B cell (primary cell): ENCODE results near the gene POLR1G. TPM values are rescaled to one million over a fixed set of nuclear protein-coding genes. Genes with fewer than 3 reads are reported as not detected.

Experiments
- ATAC-seq: fragments of 200-7000 bp; cut with Tn5 transposase; one replicate; pipeline ENCODE4 v1.10.0; 2021; ENCODE audit warnings: low read depth, mild to moderate bottlenecking, moderate number of reproducible peaks, moderate library complexity
- CTCF ChIA-PET: fragments of 350-600 bp; sonication (Branson Sonifier 250); formaldehyde crosslinking; loops from one replicate; lab custom pipeline; 2021; ENCODE audit warnings: antibody characterized with exemption, inconsistent platforms; lab: Charles Lee
- POLR2A ChIA-PET: fragments of 350-600 bp; sonication (Branson Sonifier 250); formaldehyde crosslinking; loops from one replicate; lab custom pipeline; 2021; ENCODE audit warnings: antibody characterized with exemption; lab: Charles Lee
- DNase-seq: peaks from one replicate; pipeline ENCODE4 v3.0.0; 2013
- H2AFZ ChIP-seq: 2 replicates; pipeline ENCODE4 v1.6.1; 2012; ENCODE audit warnings: mild to moderate bottlenecking, low read depth, low read length; ENCODE audit not compliant: insufficient read depth, poor library complexity, severe bottlenecking
- H3K27ac ChIP-seq, 2 donors: 1 replicate in 1 of 2; 2 replicates in 1 of 2; pipeline ENCODE4 v1.5.1; 2012 to 2013; ENCODE audit warnings: low read length in 2 of 2, mild to moderate bottlenecking in 2 of 2, moderate library complexity in 1 of 2
- H3K27me3 ChIP-seq, 4 experiments: fragments of 200-600 bp in 1 of 4; sonication (generic) in 1 of 4; replicated peaks in 1 of 4; 1 replicate in 2 of 4; 2 replicates in 2 of 4; pipeline versions ENCODE4 v1.6.1 to v1.7.0; 2013 to 2016; ENCODE audit warnings: low read length in 3 of 4, mild to moderate bottlenecking in 2 of 4, mixed read lengths in 1 of 4, moderate library complexity in 1 of 4; ENCODE audit not compliant: insufficient read depth in 4 of 4, control insufficient read depth in 3 of 4; ENCODE audit errors: control extremely low read depth in 1 of 4
- H3K36me3 ChIP-seq, 2 experiments: replicated peaks in 1 of 2; 1 replicate in 1 of 2; 2 replicates in 1 of 2; pipeline versions ENCODE4 v1.6.1 to v1.7.1; 2013; ENCODE audit warnings: low read length in 1 of 2; ENCODE audit not compliant: insufficient read depth in 2 of 2, control insufficient read depth in 1 of 2; ENCODE audit errors: control extremely low read depth in 1 of 2, extremely low read depth in 1 of 2
- H3K4me1 ChIP-seq, 2 donors: fragments of 200-600 bp in 1 of 2; sonication (generic) in 1 of 2; 1 replicate in 1 of 2; 2 replicates in 1 of 2; pipeline versions ENCODE4 v1.5.1 to v1.6.1; 2013 to 2017; ENCODE audit warnings: low read length in 2 of 2; ENCODE audit not compliant: control insufficient read depth in 2 of 2, insufficient read depth in 2 of 2
- H3K4me2 ChIP-seq: replicated peaks from 2 replicates; pipeline ENCODE3; 2012; ENCODE audit warnings: mild to moderate bottlenecking, low read depth, low read length; ENCODE audit not compliant: poor library complexity, severe bottlenecking
- H3K4me3 ChIP-seq, 5 experiments: fragments of 200-600 bp in 1 of 5; sonication (generic) in 1 of 5; 1 replicate in 3 of 5; 2 replicates in 2 of 5; pipeline versions ENCODE4 v1.5.1 to v1.7.0; 2011 to 2016; ENCODE audit warnings: low read length in 4 of 5, mild to moderate bottlenecking in 4 of 5, low read depth in 2 of 5, control low read depth in 1 of 5, moderate library complexity in 1 of 5; ENCODE audit not compliant: insufficient read depth in 1 of 5; ENCODE audit errors: control extremely low read depth in 1 of 5, extremely low read depth in 1 of 5
- H3K79me2 ChIP-seq: fragments of 200-600 bp; sonication (generic); one replicate; pipeline ENCODE4 v1.6.0; 2016; ENCODE audit warnings: low read length; ENCODE audit not compliant: control insufficient read depth, insufficient read depth
- H3K9ac ChIP-seq: fragments of 200-600 bp; sonication (generic); 2 replicates; pipeline ENCODE4 v1.6.1; 2017; ENCODE audit warnings: mild to moderate bottlenecking, low read length, moderate library complexity
- H3K9me3 ChIP-seq, 3 donors: one replicate each; pipeline versions ENCODE4 v1.6.1 to v1.7.1; 2013; ENCODE audit warnings: low read length in 2 of 3; ENCODE audit not compliant: control insufficient read depth in 2 of 3, insufficient read depth in 1 of 3; ENCODE audit errors: control extremely low read depth in 1 of 3
- H4K20me1 ChIP-seq: 2 replicates; pipeline ENCODE4 v1.6.0; 2012; ENCODE audit warnings: mild to moderate bottlenecking, low read length; ENCODE audit not compliant: insufficient read depth, control insufficient read depth, poor library complexity, severe bottlenecking
- H3K27ac Mint-ChIP-seq: one replicate; pipeline ENCODE4 v1.8.0; 2021; ENCODE audit warnings: mixed read lengths
- H3K27me3 Mint-ChIP-seq: one replicate; pipeline ENCODE4 v1.8.0; 2021; ENCODE audit warnings: mixed read lengths
- H3K4me1 Mint-ChIP-seq: one replicate; pipeline ENCODE4 v1.8.0; 2021; ENCODE audit warnings: mixed read lengths
- H3K4me3 Mint-ChIP-seq: one replicate; pipeline ENCODE4 v1.8.0; 2021; ENCODE audit warnings: mixed read lengths
- H3K9me3 Mint-ChIP-seq: one replicate; pipeline ENCODE4 v1.8.0; 2022; ENCODE audit warnings: mixed read lengths; ENCODE audit not compliant: insufficient read depth
- CTCF ChIP-seq: fragments of 200-600 bp; IDR thresholded peaks from one replicate; pipeline ENCODE4 v1.8.0; 2022; ENCODE audit warnings: antibody characterized with exemption, mild to moderate bottlenecking
- EZH2 ChIP-seq: IDR thresholded peaks from 2 replicates; pipeline ENCODE4 v1.6.1; 2012; ENCODE audit warnings: borderline replicate concordance, low read depth, mild to moderate bottlenecking, moderate library complexity, low read length; ENCODE audit not compliant: insufficient read depth, poor library complexity, severe bottlenecking
- WGBS: methylation state at CpG from one replicate; pipeline ENCODE4 v1.1.5; 2013; ENCODE audit warnings: missing lambda C conversion rate; ENCODE audit not compliant: insufficient coverage; 5-methylcytosine and 5-hydroxymethylcytosine counted together
- intact Hi-C: fragments of 100-400 bp; cut with micrococcal nuclease; formaldehyde crosslinking; loops from one replicate; pipeline ENCODE4 v1.10.0; 2022
- polyA plus RNA-seq: library from polyadenylated mRNA; depleted of rRNA; stranded (reverse); fragments of >200 nt; gene quantifications from 2 replicates; pipeline ENCODE4 v1.2.3, GENCODE V29; 2012
- total RNA-seq, 2 donors: library from RNA; stranded (reverse); fragments of 120-200 nt in 1 of 2; gene quantifications; 1 replicate in 1 of 2; 2 replicates in 1 of 2; pipeline versions ENCODE4 v1.2.3 to v1.2.4, GENCODE V29; 2013 to 2022

POLR1G gene
- total and polyA plus RNA-seq, 2 donors (not counting 1 experiment from before 2014, with no cell fraction given), result 2.1 to 4.3 TPM

- H2AFZ ChIP-seq, result no peak overlapping the region
- no peaks in the 10 kb centered on the region for H3K36me3 ChIP-seq
- DNase-seq (no peak), ATAC-seq (no peak)
- no peak overlapping the region for H3K27ac ChIP-seq
- H3K27me3 ChIP-seq, result peaks cover 0 to 55% (median 30%) of the 10 kb centered on the region in 4 experiments
- WGBS, result 93% methylated on average over 2 of the region's 6 CpGs
- H3K4me2 ChIP-seq, result no peak overlapping the region
- no peak overlapping the region for H3K27ac Mint-ChIP-seq
- H3K27me3 Mint-ChIP-seq, result peaks cover 33% of the 10 kb centered on the region
- intact Hi-C loops, result loop anchor here (1.0 to 10.0 kb wide), 2 partner anchors 76 to 593 kb away; partner anchors contain the start of gene CCDC61
- no peak overlapping the region for H3K9ac ChIP-seq
- no peaks in the 10 kb centered on the region for H3K9me3 Mint-ChIP-seq
- H3K4me3 Mint-ChIP-seq, result no peak overlapping the region
- peaks cover 26% of the 10 kb centered on the region for H3K79me2 ChIP-seq
- peaks cover 36 to 44% of the 10 kb centered on the region in 2 donors for H3K4me1 ChIP-seq
- peaks cover 28% of the 10 kb centered on the region for H4K20me1 ChIP-seq
- no peak overlapping the region for H3K4me3 ChIP-seq
- ChIA-PET POLR2A (interaction anchor here (0.6 kb wide), 1 partner anchor 13 kb away, joined by 3 read pairs; no protein-coding TSS in a partner anchor), CTCF (interaction anchor here (0.6 to 4.9 kb wide), 23 partner anchors 8 to 377 kb away, joined by 3 to 66 read pairs (median 5); partner anchors contain the start of genes ERCC1 and QPCTL)
- peaks cover 0 to 12% (median 0%) of the 10 kb centered on the region in 3 donors for H3K9me3 ChIP-seq
- TF ChIP-seq CTCF, result no peak
- no peak for TF ChIP-seq EZH2
- H3K4me1 Mint-ChIP-seq, result peaks cover 39% of the 10 kb centered on the region
Measured at GRCh38 chr19:45401815-45402214, 4.6 kb upstream of the POLR1G start.
